Lower leg skin (tissue), 4 donors: ENCODE results near the gene ODR4. TPM values are rescaled to one million over a fixed set of nuclear protein-coding genes. Genes with fewer than 3 reads are reported as not detected.

Experiments used
- DNase-seq, 2 donors: peaks; one replicate each; pipeline ENCODE4 v3.0.0-alpha.2; 2019; ENCODE audit warnings: low spot score in 2 of 2
- H3K4me3 ChIP-seq: fragments of 200-600 bp; sonication (generic); 2 replicates; pipeline ENCODE4 v1.5.1; 2017; ENCODE audit warnings: mild to moderate bottlenecking, low read depth; ENCODE audit not compliant: poor library complexity, severe bottlenecking
- CTCF ChIP-seq, 3 donors: fragments of 450-650 bp; IDR thresholded peaks; one replicate each; pipeline ENCODE4 v1.5.1; 2016; ENCODE audit warnings: antibody characterized with exemption in 3 of 3, mild to moderate bottlenecking in 3 of 3, moderate library complexity in 2 of 3
- POLR2A ChIP-seq, 2 donors: fragments of 450-650 bp; IDR thresholded peaks; one replicate each; pipeline ENCODE4 v1.6.1; 2016 to 2017; ENCODE audit warnings: antibody characterized with exemption in 2 of 2, mild to moderate bottlenecking in 1 of 2, moderate library complexity in 1 of 2
- WGBS, 2 donors: methylation state at CpG; one replicate each; pipeline ENCODE4 v1.1.5; 2018; 5-methylcytosine and 5-hydroxymethylcytosine counted together
- intact Hi-C: fragments of 100-400 bp; cut with DNase I; formaldehyde crosslinking; loops from one replicate; pipeline ENCODE4 v1.15.0; 2023; ENCODE audit warnings: low total_unique reads
- total RNA-seq, 4 donors: library from RNA; depleted of rRNA; stranded (reverse); fragments of >200 nt; gene quantifications; one replicate each; pipeline ENCODE4 v1.1.0, GENCODE V29; 2016

The ODR4 gene
- total RNA-seq, 4 donors from 2014 or later: 12.7 to 34.0 (median 17.6) TPM

- no peak overlapping the region for H3K4me3 ChIP-seq
- DNase-seq: no peak
- TF ChIP-seq CTCF (IDR thresholded peaks at IDR 0.05) (no peak), POLR2A (IDR thresholded peaks at IDR 0.05) (no peak)
- WGBS, 2 donors: 92 to 99% methylated on average over 3 of the region's 3 CpGs
- intact Hi-C loops: no loop called here
Observed at GRCh38 chr1:186429017-186429416, 53.4 kb downstream of the ODR4 start.

GRCh38 chr1:186435336-186435735, 59.7 kb downstream of the ODR4 start:
- 77 to 79% methylated on average over 1 of the region's 1 CpG for WGBS, 2 donors
- no peak for DNase-seq
- TF ChIP-seq POLR2A (IDR thresholded peaks at IDR 0.05) (no peak), CTCF (IDR thresholded peaks at IDR 0.05) (no peak)
- H3K4me3 ChIP-seq: no peak overlapping the region
- intact Hi-C loops: no loop called here

GRCh38 chr1:186438567-186438966, 62.9 kb downstream of the ODR4 start:
- WGBS, 2 donors: 79 to 84% methylated on average over 5 of the region's 5 CpGs
- intact Hi-C loops: no loop called here
- no peak overlapping the region for H3K4me3 ChIP-seq
- DNase-seq: no peak
- TF ChIP-seq POLR2A (IDR thresholded peaks at IDR 0.05): no peak
- TF ChIP-seq CTCF (IDR thresholded peaks at IDR 0.05): no peak

- TF ChIP-seq CTCF (IDR thresholded peaks at IDR 0.05): no peak
- TF ChIP-seq POLR2A (IDR thresholded peaks at IDR 0.05): no peak
- no peak for DNase-seq
- 32% methylated on average over 3 of the region's 3 CpGs for WGBS, 2 donors
- no peak overlapping the region for H3K4me3 ChIP-seq
- intact Hi-C loops: no loop called here
Observed at GRCh38 chr1:186440584-186440983, 64.9 kb downstream of the ODR4 start.

- TF ChIP-seq POLR2A (IDR thresholded peaks at IDR 0.05) (no peak), CTCF (IDR thresholded peaks at IDR 0.05) (no peak)
- DNase-seq: no peak
- WGBS, 2 donors: 20 to 21% methylated on average over 1 of the region's 1 CpG
- H3K4me3 ChIP-seq: no peak overlapping the region
- intact Hi-C loops: no loop called here
Observed at GRCh38 chr1:186442651-186443375, 67.2 kb downstream of the ODR4 start.

- no peak for DNase-seq
- no peak for TF ChIP-seq POLR2A (IDR thresholded peaks at IDR 0.05)
- no peak for TF ChIP-seq CTCF (IDR thresholded peaks at IDR 0.05)
- intact Hi-C loops: no loop called here
- whole genome bisulfite sequencing, 2 donors: 91 to 92% methylated on average over 2 of the region's 2 CpGs
- no peak overlapping the region for H3K4me3 ChIP-seq
Observed at GRCh38 chr1:186443638-186444037, 68.0 kb downstream of the ODR4 start.
